Adipose tissue (tissue), 3 donors: ENCODE data around the gene EFCAB5. TPM values are rescaled to one million over a fixed set of nuclear protein-coding genes. Genes with fewer than 3 reads are reported as not detected.
"Not testable (repeated sequence)": the region's sequence is repeated elsewhere in the genome, so short reads cannot be mapped to it uniquely, and the experiment has no call there.

Experiments used
- H3K27ac ChIP-seq: one replicate; pipeline ENCODE4 v1.5.1; 2013; ENCODE audit warnings: low read depth, low read length
- WGBS, 3 donors: extraction: QIAGEN DNeasy Blood & Tissue Kit; methylation state at CpG; one replicate each; pipeline ENCODE4 v1.1.7; 2013; 5-methylcytosine and 5-hydroxymethylcytosine counted together
- polyA plus RNA-seq, 3 donors: library from polyadenylated mRNA; stranded (reverse); fragments of 200-250 nt; gene quantifications; one replicate each; pipeline ENCODE4 v1.2.3, GENCODE V29; 2013
- donor health status: healthy with polysubstance abuse.
- donor health status: Bipolar disorder and iron deficiency.
- donor health status: healthy.

EFCAB5 gene
- polyA plus RNA-seq, 3 donors = 0.01 to 0.07 TPM; not detected in 1

DNA sequence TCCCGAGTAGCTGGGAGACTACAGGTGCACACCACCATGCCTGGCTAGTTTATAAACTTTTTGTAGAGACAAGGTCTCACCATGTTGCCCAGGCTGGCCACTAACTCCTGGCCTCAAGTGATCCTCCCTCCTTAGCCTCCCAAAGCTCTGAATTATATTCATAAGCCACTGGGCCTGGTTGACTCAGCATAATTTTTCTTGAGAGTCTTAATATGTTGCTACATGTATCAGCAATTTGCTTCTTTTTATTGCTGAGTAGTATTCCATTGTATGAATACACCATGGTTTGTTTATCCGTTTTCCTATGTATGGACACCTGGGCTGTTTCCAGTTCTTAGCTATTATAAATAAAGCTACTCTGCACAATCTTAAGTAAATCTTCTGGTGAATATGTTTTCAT is 132.8 kb downstream of the EFCAB5 start:
- H3K27ac ChIP-seq = no peak overlapping the region
- 85 to 94% (median 88%) methylated on average over 2 of the region's 2 CpGs for WGBS, 3 donors

DNA sequence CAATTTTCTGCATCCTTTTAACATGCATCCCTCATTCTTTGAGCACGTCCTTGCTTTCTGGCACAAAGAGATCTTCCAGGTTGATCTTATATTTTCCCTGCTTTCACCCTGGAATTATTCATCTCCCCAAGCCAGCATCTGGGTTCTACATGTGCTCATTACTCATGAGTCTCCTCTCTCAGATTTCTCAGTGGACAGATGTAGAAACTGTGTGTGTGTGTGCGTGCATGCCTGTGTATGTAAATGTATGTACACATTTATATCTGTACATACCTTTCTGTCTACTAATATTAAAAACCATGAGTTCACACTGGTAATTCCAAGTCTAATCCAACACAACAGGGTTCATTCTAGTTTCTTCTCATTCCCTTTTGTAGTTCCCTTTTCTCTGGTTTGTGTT is 133.3 kb downstream of the EFCAB5 start:
- no peak overlapping the region for H3K27ac ChIP-seq
- 87 to 90% (median 89%) methylated on average over 2 of the region's 2 CpGs for WGBS, 3 donors

DNA sequence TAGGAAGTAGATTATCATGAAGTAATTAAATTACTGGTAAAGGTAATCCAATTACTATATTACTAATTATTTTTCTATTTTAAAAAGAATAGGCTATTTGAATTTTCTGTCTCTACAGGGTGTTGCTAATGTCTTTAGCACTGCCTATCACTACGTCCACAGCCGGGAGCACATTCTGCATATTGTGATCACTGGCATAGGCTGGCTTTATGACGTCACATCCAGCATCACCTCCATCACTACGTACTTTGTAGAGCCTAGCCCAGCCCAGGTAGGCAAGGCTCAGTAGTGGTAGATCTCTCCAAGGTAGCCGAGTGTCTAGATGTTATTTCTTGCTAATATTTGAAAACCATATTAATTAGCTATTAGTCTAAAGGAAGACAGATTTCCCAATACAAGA is 141.3 kb downstream of the EFCAB5 start:
- no peak overlapping the region for H3K27ac ChIP-seq
- 84 to 93% (median 90%) methylated on average over 5 of the region's 5 CpGs for WGBS, 3 donors

DNA sequence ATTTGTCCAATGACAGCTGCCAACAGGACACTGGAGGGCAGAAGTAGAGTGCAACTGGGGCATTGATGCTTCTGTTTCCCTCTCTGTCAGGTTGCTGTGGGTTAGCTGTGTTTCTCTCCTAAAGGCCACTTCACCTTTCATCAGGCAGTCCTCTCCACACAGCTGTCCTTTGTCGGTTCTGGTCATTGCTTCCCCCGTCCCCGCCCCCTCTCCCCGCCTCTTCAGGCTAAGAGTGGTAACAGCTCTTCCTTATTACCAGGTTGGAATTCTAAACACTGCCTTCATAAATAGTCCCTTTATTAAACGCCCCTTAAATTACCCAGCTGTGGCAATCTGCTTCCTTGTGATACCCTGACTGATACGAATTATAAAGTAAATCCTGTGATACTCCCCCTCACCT is 143.4 kb downstream of the EFCAB5 start:
- H3K27ac ChIP-seq = no peak overlapping the region
- WGBS, 3 donors = 40 to 50% (median 43%) methylated on average over 6 of the region's 6 CpGs

DNA sequence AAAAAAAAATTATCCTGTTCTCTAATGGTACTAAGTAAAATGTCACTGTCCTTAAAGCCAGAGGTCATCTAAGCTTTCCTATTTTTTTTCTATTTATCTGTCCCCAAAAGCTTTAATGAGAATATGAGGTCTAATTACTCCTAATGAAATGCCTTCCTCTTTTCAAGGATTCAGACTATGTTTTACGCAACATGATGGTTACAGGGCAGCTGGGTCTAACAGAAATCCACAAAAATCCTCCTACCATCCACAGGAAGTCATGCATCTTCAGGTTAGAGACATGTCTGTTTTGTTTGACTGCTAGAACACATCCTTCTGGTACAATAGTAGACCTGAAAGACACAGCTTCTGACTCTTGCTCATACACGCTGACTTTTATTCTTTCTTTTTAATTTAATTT is 145.5 kb downstream of the EFCAB5 start:
- H3K27ac ChIP-seq = no peak overlapping the region
- 80 to 83% (median 80%) methylated on average over 2 of the region's 2 CpGs for WGBS, 3 donors

DNA sequence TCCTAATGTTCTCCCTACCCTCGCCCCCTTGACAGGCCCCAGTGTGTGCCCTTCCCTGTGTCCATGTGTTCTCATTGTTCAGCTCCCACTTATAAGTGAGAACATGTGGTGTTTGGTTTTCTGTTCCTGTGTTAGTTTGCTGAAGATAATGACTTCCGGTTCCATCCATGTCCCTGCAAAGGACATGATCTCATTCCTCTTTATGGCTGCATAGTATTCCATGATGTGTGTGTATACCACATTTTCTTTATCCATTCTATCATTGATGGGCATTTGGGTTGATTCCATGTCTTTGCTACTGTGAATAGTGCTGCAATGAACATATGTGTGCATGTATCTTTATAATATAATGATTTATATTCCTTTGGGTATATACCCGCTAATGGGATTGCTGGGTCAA is 146.0 kb downstream of the EFCAB5 start:
- not testable (repeated sequence) for H3K27ac ChIP-seq
- 76 to 91% (median 90%) methylated on average over 3 of the region's 3 CpGs for WGBS, 3 donors

DNA sequence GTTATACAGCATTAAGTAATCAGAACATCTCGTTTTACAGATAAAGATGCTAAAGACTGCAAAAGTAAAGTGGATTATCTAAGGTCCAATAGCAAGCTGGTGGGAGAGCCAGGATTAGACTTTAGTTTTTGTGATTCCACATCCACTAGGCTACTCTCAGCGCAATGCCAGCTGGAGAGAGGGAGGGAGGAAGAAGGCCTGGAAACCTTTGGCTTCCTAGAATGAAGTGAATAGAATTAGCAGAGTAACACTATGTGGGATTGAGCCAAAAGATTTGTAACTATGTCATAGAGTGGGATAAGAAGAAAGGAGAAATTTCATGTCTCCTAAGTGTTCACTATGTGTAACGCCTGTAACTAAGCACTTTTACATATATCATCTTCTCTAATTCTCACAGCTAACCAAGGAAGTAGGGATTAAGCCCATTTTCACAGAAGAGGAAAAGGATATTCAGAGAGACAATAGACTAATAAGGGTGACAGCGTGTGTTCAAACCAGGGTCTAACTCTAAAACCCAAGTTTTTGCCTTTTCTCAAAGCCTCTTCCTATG is 149.8 kb downstream of the EFCAB5 start:
- no peak overlapping the region for H3K27ac ChIP-seq
- WGBS, 3 donors = 76 to 81% (median 78%) methylated on average over 4 of the region's 4 CpGs

DNA sequence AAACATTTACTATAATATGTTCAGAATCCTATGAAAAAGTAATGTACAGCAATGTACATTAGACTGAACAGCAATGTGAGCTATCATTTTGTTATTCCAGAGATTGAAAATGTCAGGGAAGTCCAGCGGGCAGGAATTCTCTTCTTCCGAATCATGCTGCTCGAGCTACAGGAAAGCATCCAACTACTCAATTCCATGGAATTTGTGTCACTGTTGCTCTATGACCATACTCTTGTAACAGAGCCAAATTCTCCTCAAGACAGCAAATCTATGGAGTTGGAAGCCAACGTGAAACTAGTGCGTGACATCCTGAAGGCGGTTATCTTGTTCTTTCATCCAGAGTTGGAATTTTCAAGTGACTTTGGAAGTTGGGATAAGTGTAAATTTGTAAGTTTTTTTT is 150.3 kb downstream of the EFCAB5 start:
- WGBS, 3 donors = 56 to 58% (median 58%) methylated on average over 6 of the region's 6 CpGs
- no peak overlapping the region for H3K27ac ChIP-seq

DNA sequence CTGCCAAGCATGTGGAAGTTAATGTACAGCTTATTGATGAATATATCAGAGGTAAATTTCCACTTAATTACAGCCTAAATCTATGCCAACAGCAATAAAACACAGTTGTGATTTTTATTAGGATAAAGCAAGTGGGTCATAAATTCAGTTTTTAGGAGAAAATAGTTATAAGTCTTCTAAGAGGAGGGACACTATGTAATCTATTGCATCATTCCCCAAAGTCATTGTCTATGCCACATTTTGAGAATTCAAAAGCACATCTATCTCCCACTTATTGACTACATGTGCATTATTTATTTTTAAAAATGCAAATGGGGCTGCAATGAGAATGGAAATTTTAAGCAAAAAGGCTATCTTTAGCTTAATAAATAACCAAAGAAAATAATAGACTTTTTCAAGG is 151.5 kb downstream of the EFCAB5 start:
- H3K27ac ChIP-seq = no peak overlapping the region

DNA sequence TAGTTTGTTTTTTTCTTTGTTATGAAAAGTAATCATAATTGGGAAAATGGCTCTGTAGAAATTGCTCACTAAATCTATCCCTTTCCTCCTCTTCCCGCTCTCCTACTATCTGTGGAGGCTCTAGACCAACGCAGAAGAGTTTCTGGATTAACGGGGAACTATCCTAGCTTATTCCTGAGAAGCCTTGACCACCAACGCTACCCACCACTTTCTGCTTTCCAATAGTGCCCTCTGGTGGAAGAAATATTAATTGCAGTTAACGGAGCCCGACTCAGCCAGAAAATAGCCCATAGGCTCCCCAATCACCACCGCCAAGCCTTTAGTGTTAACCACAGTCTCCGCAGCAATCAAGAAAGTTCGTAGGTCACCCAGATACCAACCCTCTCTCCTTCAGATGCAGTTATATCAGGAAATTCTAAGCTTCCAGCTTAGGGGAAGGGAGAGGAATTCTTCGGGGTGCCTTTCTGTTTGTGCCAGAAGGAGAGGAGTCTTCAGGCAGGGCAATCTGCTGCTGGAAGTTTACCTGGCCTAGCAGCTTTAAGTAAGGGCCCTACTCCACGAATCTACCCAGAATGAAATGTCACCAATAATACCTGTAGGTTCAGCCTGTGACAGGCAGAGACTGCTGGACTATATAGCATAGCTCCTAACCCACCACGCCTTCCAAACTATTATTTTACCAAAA is 152.2 kb downstream of the EFCAB5 start:
- no peak overlapping the region for H3K27ac ChIP-seq
- WGBS, 3 donors = 14 to 18% (median 16%) methylated on average over 12 of the region's 12 CpGs

DNA sequence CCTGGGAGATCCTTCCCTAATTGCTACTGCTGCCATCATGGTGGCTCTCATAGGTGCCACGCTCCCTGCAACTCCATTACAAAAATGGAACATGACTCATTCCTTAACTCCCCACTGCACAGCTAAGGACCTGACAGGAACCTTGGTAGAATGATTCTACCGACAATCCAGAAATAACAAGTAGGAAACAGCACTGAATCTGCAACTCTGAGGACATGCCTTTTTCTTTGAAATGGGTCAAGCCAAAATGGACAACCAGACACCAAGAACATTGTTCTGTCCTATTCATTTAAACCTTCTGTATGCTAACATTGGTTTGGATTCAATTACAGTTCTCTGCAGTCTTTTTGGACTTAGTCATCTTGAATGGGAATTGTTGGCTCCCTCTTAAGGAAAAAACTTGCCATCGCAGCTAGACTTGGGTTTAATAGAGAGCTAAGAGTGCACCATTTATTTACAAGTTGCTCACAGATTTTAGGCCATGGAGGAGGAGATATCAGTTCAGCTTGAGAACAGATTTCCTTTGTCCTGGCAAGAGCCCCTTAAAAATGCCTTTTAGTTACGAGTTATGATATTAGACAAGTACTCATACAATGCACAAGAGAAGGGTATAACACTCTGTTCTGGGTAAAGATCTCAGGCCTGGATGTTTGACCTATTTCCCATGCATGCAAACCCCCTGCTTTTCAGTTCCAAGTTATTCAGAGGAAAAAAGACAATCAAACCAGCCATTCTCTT is 154.2 kb downstream of the EFCAB5 start:
- 42 to 55% (median 52%) methylated on average over 4 of the region's 4 CpGs for WGBS, 3 donors
- no peak overlapping the region for H3K27ac ChIP-seq

DNA sequence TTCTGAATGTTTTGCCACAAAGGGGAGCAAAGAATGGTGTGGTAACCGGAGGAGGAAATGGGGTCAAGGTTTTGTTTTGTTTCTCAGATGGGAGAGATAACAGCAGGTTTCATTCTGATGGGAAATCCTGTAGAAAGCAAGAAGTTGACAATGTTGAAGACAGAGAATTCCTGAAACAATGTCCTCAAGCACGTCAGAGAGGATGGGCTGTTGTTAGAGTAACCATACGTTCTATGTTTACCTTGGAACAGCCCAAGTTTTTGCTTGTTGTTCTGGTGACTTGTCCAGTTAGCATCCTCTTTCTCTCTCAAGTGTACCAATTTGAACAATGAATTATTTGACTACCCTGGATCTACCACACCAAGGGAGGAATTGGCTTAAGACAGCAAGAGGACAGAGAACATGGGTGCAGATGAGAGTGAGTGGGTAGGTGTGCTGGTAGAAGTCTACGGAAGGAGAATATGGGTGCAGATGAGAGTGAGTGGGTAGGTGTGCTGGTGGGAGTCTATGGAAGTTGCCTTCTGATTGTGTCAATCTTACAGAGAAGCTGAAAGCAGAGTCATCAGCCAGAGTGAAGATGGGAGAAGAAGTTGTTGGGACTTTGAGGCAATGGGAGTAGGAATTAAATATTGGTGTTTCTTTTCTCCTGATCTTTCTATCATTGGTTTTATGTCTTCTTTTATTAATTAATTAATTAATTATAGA is 160.4 kb downstream of the EFCAB5 start:
- 45 to 54% (median 53%) methylated on average over 4 of the region's 4 CpGs for WGBS, 3 donors
- H3K27ac ChIP-seq = no peak overlapping the region

DNA sequence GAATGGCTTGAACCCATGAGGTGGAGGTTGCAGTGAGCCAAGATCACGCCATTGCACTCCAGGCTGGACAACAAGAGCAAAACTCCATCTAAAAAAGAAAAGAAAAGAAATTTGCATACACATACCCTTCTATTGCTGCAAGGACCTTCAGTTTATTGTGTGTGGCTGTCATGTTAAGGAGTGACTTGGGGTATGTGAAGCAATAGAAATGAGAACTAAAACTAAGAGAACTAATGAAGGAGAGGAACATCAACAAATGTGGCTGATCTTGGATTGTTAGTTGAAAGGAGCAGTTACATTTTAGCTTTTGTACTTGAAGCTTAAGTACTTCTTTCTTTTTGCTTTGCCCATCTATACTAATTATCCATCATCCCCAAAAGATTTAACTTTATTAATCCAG is 162.5 kb downstream of the EFCAB5 start:
- 88 to 94% (median 89%) methylated on average over 1 of the region's 1 CpG for WGBS, 3 donors
- H3K27ac ChIP-seq = no peak overlapping the region

DNA sequence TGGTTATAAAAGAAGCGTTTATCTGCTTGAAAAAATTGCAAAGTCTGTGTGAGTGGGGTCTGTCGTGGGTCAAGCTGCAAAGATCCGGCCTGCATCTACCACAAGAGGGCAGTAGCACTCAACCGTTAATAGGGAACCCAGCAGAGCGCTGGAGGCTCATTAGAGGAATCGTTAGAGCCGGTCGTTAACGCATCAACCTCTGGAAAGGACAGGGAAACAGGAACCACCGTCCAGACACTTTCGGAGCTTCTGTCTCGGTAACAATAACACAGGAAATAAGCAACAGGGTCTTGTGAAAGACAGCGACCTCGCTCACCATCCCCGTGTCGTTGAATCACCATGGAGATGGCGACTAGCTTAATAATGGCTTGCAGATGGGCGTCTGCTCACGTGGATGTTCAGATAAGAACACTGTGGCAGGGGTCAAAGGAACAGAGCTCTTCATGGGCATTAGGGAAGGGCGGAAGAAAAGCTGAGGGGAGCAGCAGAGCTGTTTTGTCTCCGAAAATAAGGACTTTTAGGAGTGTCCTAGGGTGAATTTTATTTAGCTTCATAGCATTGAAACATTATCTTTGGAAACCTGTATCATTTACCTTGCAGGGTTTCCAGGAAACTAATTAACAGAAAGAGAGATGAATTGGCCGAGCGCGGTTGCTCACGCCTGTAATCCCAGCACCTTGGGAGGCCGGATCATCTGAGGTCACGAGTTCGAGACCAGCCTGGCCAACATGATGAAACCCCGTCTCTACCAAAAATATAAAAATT is 163.3 kb downstream of the EFCAB5 start:
- 19 to 23% (median 21%) methylated on average over 29 of the region's 29 CpGs for WGBS, 3 donors

DNA sequence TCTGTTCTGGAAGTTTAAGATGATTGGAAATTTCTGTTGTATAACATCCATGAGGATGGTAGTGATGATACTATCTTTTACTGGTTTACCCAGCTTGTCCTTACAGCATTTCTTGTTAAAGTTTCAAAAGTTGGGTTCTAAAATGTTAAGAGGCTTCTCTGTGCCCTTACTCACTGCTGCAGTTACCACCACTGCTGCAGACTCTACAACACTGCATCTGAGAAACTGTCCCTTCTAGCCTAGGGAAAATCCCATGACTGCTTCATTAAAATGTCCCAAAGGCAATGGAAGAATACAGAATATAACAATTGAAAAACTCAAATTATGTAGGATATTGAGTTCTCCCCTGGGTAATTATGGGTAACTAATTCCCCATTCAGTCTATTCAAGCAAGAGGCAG is 171.4 kb downstream of the EFCAB5 start:
- no peak overlapping the region for H3K27ac ChIP-seq

More for the DNA sequence above, 163.3 kb downstream of the EFCAB5 start:
- no peak overlapping the region for H3K27ac ChIP-seq

DNA sequence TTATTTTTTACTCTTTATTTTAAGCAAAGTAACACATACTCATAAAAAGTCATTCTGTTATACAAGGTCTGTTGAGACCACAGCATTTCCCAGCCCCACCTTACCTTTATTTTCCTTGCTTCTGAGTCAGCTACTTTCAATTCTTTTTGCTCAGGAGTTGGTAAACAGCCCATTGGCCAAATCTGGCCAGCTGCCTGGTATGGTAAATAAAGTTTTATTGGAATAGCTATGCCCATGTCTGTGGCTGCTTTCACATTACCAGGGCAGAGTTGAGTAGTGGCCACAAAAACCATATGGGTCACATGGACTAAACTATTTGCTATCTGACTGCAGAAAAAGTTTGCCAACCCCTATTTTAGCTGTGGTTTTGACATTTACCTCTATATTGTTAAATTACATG is 171.8 kb downstream of the EFCAB5 start:
- H3K27ac ChIP-seq = no peak overlapping the region

DNA sequence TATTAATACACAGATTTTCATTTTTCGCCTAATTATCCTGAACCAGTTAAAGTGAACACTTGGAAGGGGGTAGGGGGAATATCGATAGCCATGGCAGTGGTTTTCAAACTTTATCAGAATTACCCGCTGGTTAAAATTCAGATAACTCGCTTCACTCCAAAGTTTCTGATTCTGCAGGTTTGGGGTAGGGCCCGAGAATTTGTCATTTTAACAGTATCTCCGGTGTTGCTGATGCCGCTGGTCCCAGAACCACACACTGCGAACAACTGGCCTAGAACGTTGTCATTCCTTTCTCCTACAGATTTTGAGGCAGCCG is 174.9 kb downstream of the EFCAB5 start:
- peak overlapping the region; percentile 99 for H3K27ac ChIP-seq
- WGBS, 3 donors = 8 to 12% (median 9%) methylated on average over 10 of the region's 10 CpGs

DNA sequence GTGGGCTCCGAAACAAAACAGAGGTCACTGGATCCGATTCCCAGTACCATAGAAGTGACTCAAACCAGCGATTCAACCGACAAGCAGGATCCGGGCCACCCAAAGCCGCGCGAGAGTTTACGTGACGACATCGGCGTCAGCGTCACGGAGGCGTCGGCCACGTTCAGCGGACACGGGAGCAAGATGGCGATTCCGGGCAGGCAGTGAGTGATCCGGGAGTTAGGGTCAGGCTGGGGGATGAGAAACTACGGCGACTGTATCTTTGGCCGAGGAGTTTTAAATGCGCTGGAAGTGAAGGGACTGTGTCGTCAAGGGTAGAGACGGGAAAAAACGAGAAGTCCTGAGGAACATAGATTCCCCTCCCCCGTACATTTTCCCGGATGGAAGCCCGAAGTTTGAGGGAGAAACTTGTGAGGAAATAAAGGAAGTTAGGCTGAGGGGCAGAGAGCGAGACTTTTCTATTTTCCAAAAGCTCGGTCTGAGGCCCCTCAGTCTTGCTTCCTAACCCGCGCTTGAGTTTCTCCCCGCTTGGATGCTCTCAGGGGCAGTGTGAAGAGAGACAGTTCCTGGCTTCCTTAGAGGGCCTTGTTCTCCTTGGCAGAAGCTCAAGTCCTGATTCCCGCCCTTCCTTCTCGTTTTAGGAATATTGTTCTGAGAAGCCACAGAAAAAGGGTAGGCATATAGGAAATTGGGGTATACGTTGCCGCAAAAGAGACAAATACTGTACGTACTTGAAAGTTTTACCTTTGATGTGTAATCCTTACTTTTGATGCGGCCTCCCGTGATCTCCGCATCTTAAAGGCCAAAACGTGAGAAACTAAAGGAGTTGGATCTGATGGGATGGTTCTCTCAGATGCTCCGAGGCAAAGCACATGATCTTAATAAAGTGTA is 175.5 kb downstream of the EFCAB5 start, which contains the start of gene NSRP1:
TSS of gene NSRP1 (plus strand) at position 156 of the 891 bp plus-strand sequence. CDS start at position 184, 28 bp downstream.
- 0% methylated on average over 47 of the region's 47 CpGs for WGBS, 3 donors

More for the DNA sequence above, 175.5 kb downstream of the EFCAB5 start, which contains the start of gene NSRP1:
- peak within 1 kb of the TSS; percentile 99 for H3K27ac ChIP-seq
